GM10266 (cell line): ENCODE measurements around the gene ELOVL5.

Experiments
- DNase-seq: peaks from one replicate; pipeline ENCODE4 v3.0.0; 2012; ENCODE audit errors: extremely low spot score
- CTCF ChIP-seq: IDR thresholded peaks from 2 replicates; pipeline ENCODE4 v1.5.1; 2012; ENCODE audit warnings: mild to moderate bottlenecking, low read depth; ENCODE audit not compliant: control insufficient read depth, insufficient read depth; ENCODE audit errors: missing control alignments

Gene ELOVL5

GRCh38 chr6:53238311-53238710 lies 110.4 kb downstream of the ELOVL5 start:
- no peak for TF ChIP-seq CTCF
- no peak for DNase-seq

- TF ChIP-seq CTCF, result no peak
- DNase-seq, result no peak
Observed at GRCh38 chr6:53236241-53236640, 112.5 kb downstream of the ELOVL5 start.

GRCh38 chr6:53235508-53235907 lies 113.2 kb downstream of the ELOVL5 start:
- no peak for TF ChIP-seq CTCF
- no peak for DNase-seq

- no peak for TF ChIP-seq CTCF
- no peak for DNase-seq
Observed at GRCh38 chr6:53233309-53233708, 115.4 kb downstream of the ELOVL5 start.

GRCh38 chr6:53230775-53231467 lies 117.8 kb downstream of the ELOVL5 start:
- no peak for DNase-seq
- no peak for TF ChIP-seq CTCF

GRCh38 chr6:53227847-53228246 lies 120.9 kb downstream of the ELOVL5 start:
- DNase-seq, result no peak
- no peak for TF ChIP-seq CTCF

GRCh38 chr6:53220605-53221004 lies 128.1 kb downstream of the ELOVL5 start:
- no peak for TF ChIP-seq CTCF
- no peak for DNase-seq
